Uterus (tissue), 2 donors: Measurements from ENCODE around the gene NEUROD6.

Experiments
- CTCF ChIP-seq, 4 experiments: fragments of 200-600 bp in 2 of 4; fragments of 450-650 bp in 2 of 4; sonication (generic) in 2 of 4; IDR thresholded peaks; one replicate each; pipeline ENCODE4 v1.5.1; 2016 to 2019; ENCODE audit warnings: antibody characterized with exemption in 4 of 4, mild to moderate bottlenecking in 2 of 4, moderate library complexity in 1 of 4
- POLR2A ChIP-seq, 2 donors: fragments of 450-650 bp; IDR thresholded peaks; one replicate each; pipeline ENCODE4 v1.6.1; 2016; ENCODE audit warnings: antibody characterized with exemption in 2 of 2, mild to moderate bottlenecking in 1 of 2, moderate library complexity in 1 of 2

GRCh38 chr7:31316876-31317275, 23.6 kb downstream of the NEUROD6 start:
- TF ChIP-seq CTCF (IDR thresholded peaks at IDR 0.05), result no peak
- no peak for TF ChIP-seq POLR2A (IDR thresholded peaks at IDR 0.05)
